Measurements from ENCODE around the gene CIART. TPM values are rescaled to one million over a fixed set of nuclear protein-coding genes. Genes with fewer than 3 reads are reported as not detected.

The CIART gene
- total RNA-seq, 4 donors from 2014 or later, result 0.61 to 6.7 (median 2.5) TPM; not detected in 1

- Histone ChIP-seq H3K27me3 (no peaks in the 10 kb centered on the region), H3K36me3 (no peaks in the 10 kb centered on the region), H3K9me3 (no peaks in the 10 kb centered on the region), H3K27ac (no peak overlapping the region), H3K4me1 (no peaks in the 10 kb centered on the region), H3K4me3 (no peak overlapping the region)
- DNase-seq, result no peak
- TF ChIP-seq CTCF (IDR thresholded peaks at IDR 0.05), result no peak
- intact Hi-C loops (cut with DNase I), result no loop called here
- WGBS, 2 donors, result 85 to 91% methylated on average over 3 of the region's 3 CpGs
Observed at GRCh38 chr1:150243003-150243402, 39.4 kb upstream of the CIART start.

- 66 to 73% methylated on average over 2 of the region's 2 CpGs for WGBS, 2 donors
- Histone ChIP-seq H3K4me3 (no peak overlapping the region), H3K4me1 (no peaks in the 10 kb centered on the region), H3K27ac (no peak overlapping the region), H3K9me3 (no peaks in the 10 kb centered on the region), H3K36me3 (no peaks in the 10 kb centered on the region), H3K27me3 (no peaks in the 10 kb centered on the region)
- no peak for DNase-seq
- intact Hi-C loops (cut with DNase I), result no loop called here
- TF ChIP-seq CTCF (IDR thresholded peaks at IDR 0.05), result no peak
Observed at GRCh38 chr1:150249936-150250335, 32.4 kb upstream of the CIART start.

GRCh38 chr1:150256198-150256553, 26.2 kb upstream of the CIART start:
- Histone ChIP-seq H3K27me3 (peaks cover 0 to 23% (median 0%) of the 10 kb centered on the region in 4 donors), H3K27ac (peak overlapping the region in 2 of 4 donors; percentile 58 to 70), H3K9me3 (no peaks in the 10 kb centered on the region), H3K4me3 (peak overlapping the region in 2 of 4 donors; percentile 17 to 52), H3K36me3 (no peaks in the 10 kb centered on the region), H3K4me1 (peaks cover 9 to 34% (median 20%) of the 10 kb centered on the region in 3 donors)
- intact Hi-C loops (cut with DNase I), result no loop called here
- TF ChIP-seq CTCF (IDR thresholded peaks at IDR 0.05) (no peak), POLR2A (IDR thresholded peaks at IDR 0.05) (no peak)
- no peak for DNase-seq
- WGBS, 2 donors, result 0% methylated on average over 1 of the region's 1 CpG

GRCh38 chr1:150256554-150257341, 25.6 kb upstream of the CIART start:
- Histone ChIP-seq H3K4me1 (peaks cover 9 to 34% (median 20%) of the 10 kb centered on the region in 3 donors), H3K36me3 (no peaks in the 10 kb centered on the region), H3K9me3 (no peaks in the 10 kb centered on the region), H3K27ac (peak overlapping the region in 2 of 4 donors; percentile 58 to 70), H3K27me3 (peaks cover 0 to 23% (median 0%) of the 10 kb centered on the region in 4 donors), H3K4me3 (peak overlapping the region in 2 of 4 donors; percentile 7 to 17)
- WGBS, 2 donors, result 24 to 32% methylated on average over 11 to 12 of the region's 14 CpGs
- no peak for TF ChIP-seq POLR2A (IDR thresholded peaks at IDR 0.05)
- TF ChIP-seq CTCF (IDR thresholded peaks at IDR 0.05), result no peak
- intact Hi-C loops (cut with DNase I), result no loop called here
- no peak for DNase-seq

- no peak for DNase-seq
- H3K36me3 ChIP-seq, result no peaks in the 10 kb centered on the region
- 64 to 65% methylated on average over 8 to 10 of the region's 13 CpGs for WGBS, 2 donors
- intact Hi-C loops (cut with DNase I), result no loop called here
- peaks cover 0 to 23% (median 0%) of the 10 kb centered on the region in 4 donors for H3K27me3 ChIP-seq
- peaks cover 9 to 44% (median 20%) of the 10 kb centered on the region in 3 donors for H3K4me1 ChIP-seq
- peak within 1 kb of the TSS in 2 of 4 donors; percentile 58 to 70 for H3K27ac ChIP-seq
- H3K9me3 ChIP-seq, result no peaks in the 10 kb centered on the region
- H3K4me3 ChIP-seq, result no peak within 1 kb of the TSS
- TF ChIP-seq POLR2A (IDR thresholded peaks at IDR 0.05) (no peak), CTCF (IDR thresholded peaks at IDR 0.05) (no peak)
Observed at GRCh38 chr1:150257624-150258585, 24.4 kb upstream of the CIART start, which contains the start of gene CA14. CA14 (plus strand) TSS chr1:150257774; CDS start chr1:150258129, 355 bp downstream.

All from esophagus squamous epithelium (tissue), 5 donors.